ENCODE results near the gene PCCA. TPM values are rescaled to one million over a fixed set of nuclear protein-coding genes. Genes with fewer than 3 reads are reported as not detected.

The PCCA gene
- total RNA-seq, 4 donors from 2014 or later, result 46.9 to 66.0 (median 49.4) TPM

- no peak for DNase-seq
- H3K36me3 ChIP-seq, result no peaks in the 10 kb centered on the region
- no peak overlapping the region for H3K27ac ChIP-seq
- no peaks in the 10 kb centered on the region for H3K9me3 ChIP-seq
- TF ChIP-seq POLR2A (IDR thresholded peaks at IDR 0.05) (no peak), CTCF (IDR thresholded peaks at IDR 0.05) (no peak)
- no peaks in the 10 kb centered on the region for H3K4me1 ChIP-seq
- H3K27me3 ChIP-seq, result no peaks in the 10 kb centered on the region
- no peak overlapping the region for H3K4me3 ChIP-seq
These were observed 391.8 kb downstream of the PCCA start for GRCh38 chr13:100480676-100481075.

GRCh38 chr13:100483139-100483538 is 394.2 kb downstream of the PCCA start:
- DNase-seq, result no peak
- no peaks in the 10 kb centered on the region for H3K27me3 ChIP-seq
- H3K36me3 ChIP-seq, result no peaks in the 10 kb centered on the region
- H3K4me1 ChIP-seq, result no peaks in the 10 kb centered on the region
- no peak overlapping the region for H3K4me3 ChIP-seq
- H3K27ac ChIP-seq, result no peak overlapping the region
- TF ChIP-seq POLR2A (IDR thresholded peaks at IDR 0.05), result no peak
- no peak for TF ChIP-seq CTCF (IDR thresholded peaks at IDR 0.05)
- H3K9me3 ChIP-seq, result no peaks in the 10 kb centered on the region

GRCh38 chr13:100483841-100484381 is 395.0 kb downstream of the PCCA start:
- no peak for TF ChIP-seq POLR2A (IDR thresholded peaks at IDR 0.05)
- no peak for TF ChIP-seq CTCF (IDR thresholded peaks at IDR 0.05)
- DNase-seq, result no peak
- no peaks in the 10 kb centered on the region for H3K27me3 ChIP-seq
- H3K4me3 ChIP-seq, result no peak overlapping the region
- no peaks in the 10 kb centered on the region for H3K36me3 ChIP-seq
- H3K4me1 ChIP-seq, result no peaks in the 10 kb centered on the region
- H3K27ac ChIP-seq, result no peak overlapping the region
- no peaks in the 10 kb centered on the region for H3K9me3 ChIP-seq

GRCh38 chr13:100484702-100485101 is 395.8 kb downstream of the PCCA start:
- Histone ChIP-seq H3K27me3 (no peaks in the 10 kb centered on the region), H3K27ac (no peak overlapping the region), H3K9me3 (no peaks in the 10 kb centered on the region), H3K4me1 (no peaks in the 10 kb centered on the region), H3K36me3 (no peaks in the 10 kb centered on the region), H3K4me3 (no peak overlapping the region)
- TF ChIP-seq POLR2A (IDR thresholded peaks at IDR 0.05) (no peak), CTCF (IDR thresholded peaks at IDR 0.05) (no peak)
- no peak for DNase-seq

GRCh38 chr13:100485265-100485664 is 396.4 kb downstream of the PCCA start:
- H3K27ac ChIP-seq, result no peak overlapping the region
- TF ChIP-seq CTCF (IDR thresholded peaks at IDR 0.05), result no peak
- TF ChIP-seq POLR2A (IDR thresholded peaks at IDR 0.05), result no peak

GRCh38 chr13:100490692-100491091 is 401.8 kb downstream of the PCCA start:
- TF ChIP-seq CTCF (IDR thresholded peaks at IDR 0.05), result no peak
- no peak for TF ChIP-seq POLR2A (IDR thresholded peaks at IDR 0.05)
- no peak for DNase-seq
- Histone ChIP-seq H3K27ac (no peak overlapping the region), H3K36me3 (no peaks in the 10 kb centered on the region), H3K4me3 (no peak overlapping the region), H3K27me3 (no peaks in the 10 kb centered on the region), H3K9me3 (no peaks in the 10 kb centered on the region), H3K4me1 (no peaks in the 10 kb centered on the region)

More at GRCh38 chr13:100485265-100485664, 396.4 kb downstream of the PCCA start:
- no peaks in the 10 kb centered on the region for H3K9me3 ChIP-seq
- DNase-seq, result no peak
- no peak overlapping the region for H3K4me3 ChIP-seq
- no peaks in the 10 kb centered on the region for H3K27me3 ChIP-seq
- no peaks in the 10 kb centered on the region for H3K4me1 ChIP-seq
- H3K36me3 ChIP-seq, result no peaks in the 10 kb centered on the region

All from Peyer's patch (tissue), 4 donors.